OCI-LY3 (cell line): ENCODE results near the gene RPH3AL.

Experiments used
- H2AFZ ChIP-seq: fragments of 200-600, 300-600 bp; shearing (Covaris generic); 2 replicates; pipeline ENCODE4 v1.6.0; 2014; ENCODE audit warnings: antibody characterized with exemption, low read depth, low read length
- H3K27ac ChIP-seq: fragments of 200-600, 300-600 bp; sonication (generic); 2 replicates; pipeline ENCODE4 v1.5.1; 2014; ENCODE audit warnings: mild to moderate bottlenecking, low read length, moderate library complexity, mixed read lengths
- H3K27me3 ChIP-seq: fragments of 200-600, 300-600 bp; sonication (generic); 2 replicates; pipeline ENCODE4 v1.6.1; 2014; ENCODE audit warnings: low read depth, low read length, mixed read lengths
- H3K36me3 ChIP-seq: fragments of 200-600, 300-600 bp; sonication (generic); replicated peaks from 2 replicates; pipeline ENCODE3; 2014; ENCODE audit warnings: low read depth, low read length, mixed read lengths
- H3K4me1 ChIP-seq: fragments of 300-600, 200-600 bp; sonication (generic); 2 replicates; pipeline ENCODE4 v1.6.1; 2014; ENCODE audit warnings: low read length, mixed read lengths
- H3K4me2 ChIP-seq: fragments of 200-600, 300-600 bp; sonication (generic); 2 replicates; pipeline ENCODE4 v1.6.1; 2014; ENCODE audit warnings: low read length, mixed read lengths
- H3K4me3 ChIP-seq: fragments of 300-600, 200-600 bp; sonication (generic); 2 replicates; pipeline ENCODE4 v1.5.1; 2014; ENCODE audit warnings: antibody characterized with exemption, mild to moderate bottlenecking, low read length, moderate library complexity
- H3K79me2 ChIP-seq: fragments of 300-600, 200-600 bp; shearing (Covaris generic); 2 replicates; pipeline ENCODE4 v1.6.1; 2014; ENCODE audit warnings: mild to moderate bottlenecking, low read length, mixed read lengths
- H3K9ac ChIP-seq: fragments of 300-600, 200-600 bp; shearing (Covaris generic); 2 replicates; pipeline ENCODE4 v1.6.0; 2014; ENCODE audit warnings: mild to moderate bottlenecking, low read length, moderate library complexity
- H3K9me3 ChIP-seq: fragments of 200-600, 300-600 bp; shearing (Covaris generic); 2 replicates; pipeline ENCODE4 v1.6.1; 2014; ENCODE audit warnings: low read length, mixed read lengths; ENCODE audit not compliant: insufficient read depth
- H4K20me1 ChIP-seq: fragments of 200-600, 300-600 bp; sonication (generic); 2 replicates; pipeline ENCODE4 v1.6.1; 2016; ENCODE audit warnings: low read length, mixed read lengths; ENCODE audit not compliant: insufficient read depth
- CTCF ChIP-seq: fragments of 200-600, 300-600 bp; sonication (generic); IDR thresholded peaks from 2 replicates; pipeline ENCODE4 v1.5.1; 2014; ENCODE audit warnings: antibody characterized with exemption, low read length, low read depth
- EZH2phosphoT487 ChIP-seq: fragments of 200-600 bp; shearing (Covaris generic); IDR thresholded peaks from 2 replicates; pipeline ENCODE4 v1.6.1; 2018; ENCODE audit warnings: antibody characterized with exemption, mixed run types, low read depth

Gene RPH3AL

GRCh38 chr17:228951-229708, 123.5 kb downstream of the RPH3AL start:
- Histone ChIP-seq H3K27ac (no peak overlapping the region), H2AFZ (no peak overlapping the region), H3K9ac (no peak overlapping the region), H3K4me3 (no peak overlapping the region), H3K36me3 (no peaks in the 10 kb centered on the region), H3K4me2 (no peak overlapping the region), H4K20me1 (no peaks in the 10 kb centered on the region), H3K79me2 (no peaks in the 10 kb centered on the region), H3K4me1 (peaks cover 5% of the 10 kb centered on the region; the same call in 1 of the 2 replicates), H3K9me3 (no peaks in the 10 kb centered on the region), H3K27me3 (no peaks in the 10 kb centered on the region)
- TF ChIP-seq EZH2phosphoT487 (no peak), CTCF (no peak)

GRCh38 chr17:227946-228615, 124.5 kb downstream of the RPH3AL start:
- Histone ChIP-seq H3K36me3 (no peaks in the 10 kb centered on the region), H3K27ac (no peak overlapping the region), H3K4me2 (no peak overlapping the region), H3K9me3 (no peaks in the 10 kb centered on the region), H3K27me3 (no peaks in the 10 kb centered on the region), H4K20me1 (no peaks in the 10 kb centered on the region), H3K4me1 (no peaks in the 10 kb centered on the region; the same call in 1 of the 2 replicates), H2AFZ (no peak overlapping the region), H3K9ac (no peak overlapping the region), H3K4me3 (no peak overlapping the region), H3K79me2 (no peaks in the 10 kb centered on the region)
- TF ChIP-seq EZH2phosphoT487 (no peak), CTCF (no peak)

GRCh38 chr17:227078-227945, 125.3 kb downstream of the RPH3AL start:
- H3K4me3 ChIP-seq, result no peak overlapping the region
- H3K4me1 ChIP-seq, result no peaks in the 10 kb centered on the region
- no peaks in the 10 kb centered on the region for H4K20me1 ChIP-seq
- no peaks in the 10 kb centered on the region for H3K27me3 ChIP-seq
- H3K4me2 ChIP-seq, result no peak overlapping the region
- H3K9ac ChIP-seq, result no peak overlapping the region
- H3K36me3 ChIP-seq, result no peaks in the 10 kb centered on the region
- H3K27ac ChIP-seq, result no peak overlapping the region
- no peak overlapping the region for H2AFZ ChIP-seq
- no peaks in the 10 kb centered on the region for H3K79me2 ChIP-seq
- H3K9me3 ChIP-seq, result no peaks in the 10 kb centered on the region
- TF ChIP-seq CTCF, result no peak
- no peak for TF ChIP-seq EZH2phosphoT487
